MCF 10A (cell line): ENCODE data around the gene CHCHD4. TPM values are rescaled to one million over a fixed set of nuclear protein-coding genes. Genes with fewer than 3 reads are reported as not detected.

ENCODE experiments used
- BruUV-seq: library from RNA; stranded (reverse); fragments of 400-500 nt; replicated peaks from 2 replicates; lab custom pipeline; 2021; lab: Mats Ljungman, UMichigan
- CTCF ChIA-PET: fragments of 300-600 bp; sonication (Branson Sonifier 250); formaldehyde crosslinking; extraction: SDS; loops from one replicate; lab custom pipeline; 2021; ENCODE audit warnings: antibody characterized with exemption, inconsistent platforms; lab: Yijun Ruan, JAX
- POLR2A ChIA-PET: fragments of 300-600, 350-650 bp; sonication (Branson Sonifier 250); formaldehyde crosslinking; extraction: SDS; loops from one replicate; lab custom pipeline; 2020; ENCODE audit warnings: antibody characterized with exemption, inconsistent platforms; lab: Yijun Ruan, JAX
- DNase-seq: peaks from one replicate; pipeline ENCODE4 v3.0.0-alpha.2; 2018; ENCODE audit not compliant: unreplicated experiment
- H3K27ac Mint-ChIP-seq: one replicate; pipeline ENCODE4 v1.8.0; 2022; ENCODE audit warnings: mild to moderate bottlenecking, low read depth, mixed read lengths; ENCODE audit not compliant: unreplicated experiment
- H3K27me3 Mint-ChIP-seq: one replicate; pipeline ENCODE4 v1.8.0; 2022; ENCODE audit warnings: mixed read lengths; ENCODE audit not compliant: insufficient read depth, unreplicated experiment
- H3K36me3 Mint-ChIP-seq: one replicate; pipeline ENCODE4 v1.8.0; 2022; ENCODE audit warnings: mild to moderate bottlenecking, moderate library complexity, mixed read lengths; ENCODE audit not compliant: insufficient read depth, unreplicated experiment
- H3K4me1 Mint-ChIP-seq: one replicate; pipeline ENCODE4 v1.8.0; 2022; ENCODE audit warnings: mixed read lengths; ENCODE audit not compliant: insufficient read depth, unreplicated experiment
- H3K4me3 Mint-ChIP-seq: one replicate; pipeline ENCODE4 v1.8.0; 2022; ENCODE audit warnings: mild to moderate bottlenecking, moderate library complexity, mixed read lengths; ENCODE audit not compliant: unreplicated experiment
- H3K9me3 Mint-ChIP-seq: one replicate; pipeline ENCODE4 v1.8.0; 2022; ENCODE audit warnings: mixed read lengths; ENCODE audit not compliant: unreplicated experiment
- CTCF ChIP-seq: fragments of 200-600 bp; IDR thresholded peaks from one replicate; pipeline ENCODE4 v1.8.0; 2022; ENCODE audit warnings: antibody characterized with exemption, mild to moderate bottlenecking; ENCODE audit not compliant: unreplicated experiment
- intact Hi-C: fragments of 100-400 bp; cut with micrococcal nuclease; formaldehyde crosslinking; loops from 2 replicates; pipeline ENCODE4 v1.14.1; 2022
- total RNA-seq: library from RNA; stranded (reverse); gene quantifications from 2 replicates; pipeline ENCODE4 v1.2.3, GENCODE V29; 2022

CHCHD4 gene
- total RNA-seq, 1 experiment from 2014 or later: 35.0 TPM

- intact Hi-C loops: no loop called here
- H3K36me3 Mint-ChIP-seq: peaks cover 70% of the 10 kb centered on the region
- no peaks in the 10 kb centered on the region for H3K27me3 Mint-ChIP-seq
- no peak for TF ChIP-seq CTCF
- DNase-seq: no peak
- peak overlapping the region; percentile 99 for H3K27ac Mint-ChIP-seq
- ChIA-PET POLR2A (interaction anchor here (0.6 to 11.5 kb wide), 20 partner anchors 8 to 268 kb away, joined by 3 to 294 read pairs (median 8); partner anchors contain the start of genes CHCHD4, LSM3, TMEM43 and XPC), CTCF (interaction anchor here (0.6 to 1.9 kb wide), 12 partner anchors 25 to 1185 kb away, joined by 3 to 6 read pairs (median 4); partner anchors contain the start of gene LSM3)
- TSS peak; percentile 41 for BruUV-seq
- no peaks in the 10 kb centered on the region for H3K9me3 Mint-ChIP-seq
- H3K4me3 Mint-ChIP-seq: peak overlapping the region; percentile 65
- H3K4me1 Mint-ChIP-seq: peaks cover 44% of the 10 kb centered on the region
These were observed 20.6 kb upstream of the CHCHD4 start for GRCh38 chr3:14145236-14145635.

DNA sequence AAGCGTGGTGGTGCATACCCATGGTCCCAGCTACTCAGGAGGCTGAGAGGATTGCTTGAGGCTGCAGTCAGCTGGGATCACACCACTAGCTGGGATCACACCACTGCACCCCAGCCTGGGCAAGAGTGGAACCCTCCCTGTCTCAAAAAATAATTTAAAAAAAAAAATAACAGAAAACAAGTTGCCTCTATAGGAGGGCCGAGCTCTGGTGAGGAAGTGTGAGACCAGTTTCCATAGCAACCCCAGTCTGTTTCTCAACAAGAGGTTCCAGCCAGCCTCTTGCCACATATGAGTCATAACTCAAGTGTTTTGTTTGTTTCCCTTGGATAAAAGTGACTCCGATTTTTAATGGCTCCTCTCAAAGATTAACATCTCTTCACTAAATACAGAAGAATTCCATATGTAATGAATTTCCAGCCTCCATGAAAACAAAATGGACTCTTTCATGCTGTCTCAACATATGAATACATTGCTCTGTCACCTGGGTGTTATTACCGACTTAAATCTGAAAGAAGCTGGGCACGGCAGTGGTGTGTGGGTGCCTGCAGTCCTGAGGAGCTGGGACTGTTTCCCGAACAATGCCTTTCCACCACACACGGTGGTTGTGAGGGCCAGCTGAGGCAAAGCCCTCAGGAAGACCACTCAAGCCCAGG is 19.9 kb upstream of the CHCHD4 start:
- Mint-ChIP-seq H3K36me3 (peaks cover 70% of the 10 kb centered on the region), H3K4me3 (peak overlapping the region; percentile 65), H3K9me3 (no peaks in the 10 kb centered on the region), H3K27me3 (no peaks in the 10 kb centered on the region), H3K27ac (peak overlapping the region; percentile 99), H3K4me1 (peaks cover 46% of the 10 kb centered on the region)
- ChIA-PET POLR2A (interaction anchor here (0.6 to 11.5 kb wide), 23 partner anchors 8 to 803 kb away, joined by 3 to 294 read pairs (median 7); partner anchors contain the start of genes CHCHD4, LSM3, NR2C2 and TMEM43), CTCF (interaction anchor here (0.6 to 1.9 kb wide), 10 partner anchors 21 to 318 kb away, joined by 3 to 6 read pairs (median 4); partner anchors contain the start of gene LSM3)
- DNase-seq: peak; percentile 97
- BruUV-seq: TSS peak; percentile 26
- TF ChIP-seq CTCF: no peak
- intact Hi-C loops: loop anchor here (1.0 to 5.0 kb wide), 2 partner anchors 19 to 33 kb away; partner anchors contain the start of genes LSM3, TMEM43 and XPC

- intact Hi-C loops: loop anchor here (1.0 to 5.0 kb wide), 2 partner anchors 18 to 34 kb away; partner anchors contain the start of genes LSM3, TMEM43 and XPC
- H3K36me3 Mint-ChIP-seq: peaks cover 71% of the 10 kb centered on the region
- no TSS peak for BruUV-seq
- DNase-seq: peak; percentile 94
- H3K4me3 Mint-ChIP-seq: peak overlapping the region; percentile 65
- H3K9me3 Mint-ChIP-seq: no peaks in the 10 kb centered on the region
- ChIA-PET CTCF (interaction anchor here (0.6 to 1.6 kb wide), 10 partner anchors 8 to 248 kb away, joined by 3 to 8 read pairs (median 3); partner anchors contain the start of gene LSM3), POLR2A (interaction anchor here (0.7 to 11.5 kb wide), 20 partner anchors 10 to 804 kb away, joined by 3 to 294 read pairs (median 8); partner anchors contain the start of genes CHCHD4, LSM3, NR2C2 and TMEM43)
- TF ChIP-seq CTCF: no peak
- H3K27me3 Mint-ChIP-seq: no peaks in the 10 kb centered on the region
- peak overlapping the region; percentile 99 for H3K27ac Mint-ChIP-seq
- peaks cover 47% of the 10 kb centered on the region for H3K4me1 Mint-ChIP-seq
These were observed 18.9 kb upstream of the CHCHD4 start for GRCh38 chr3:14143271-14144225.
